ENCODE measurements around the gene RTKN.
A peak's percentile ranks its signal among the peaks of the same experiment; 100 is the strongest.

RTKN gene

GRCh38 chr2:74417763-74418162 is 24.0 kb downstream of the RTKN start:
- ChIA-PET POLR2A (interaction anchor here (0.6 kb wide), 1 partner anchor 12 kb away, joined by 4 read pairs; no protein-coding TSS in a partner anchor), CTCF (interaction anchor here (1.1 to 1.6 kb wide), 3 partner anchors 10 to 167 kb away, joined by 3 to 5 read pairs (median 3); no protein-coding TSS in a partner anchor)
- DNase-seq (ENCODE audit: extremely low spot score): no peak
- TF ChIP-seq, protein P1, sequence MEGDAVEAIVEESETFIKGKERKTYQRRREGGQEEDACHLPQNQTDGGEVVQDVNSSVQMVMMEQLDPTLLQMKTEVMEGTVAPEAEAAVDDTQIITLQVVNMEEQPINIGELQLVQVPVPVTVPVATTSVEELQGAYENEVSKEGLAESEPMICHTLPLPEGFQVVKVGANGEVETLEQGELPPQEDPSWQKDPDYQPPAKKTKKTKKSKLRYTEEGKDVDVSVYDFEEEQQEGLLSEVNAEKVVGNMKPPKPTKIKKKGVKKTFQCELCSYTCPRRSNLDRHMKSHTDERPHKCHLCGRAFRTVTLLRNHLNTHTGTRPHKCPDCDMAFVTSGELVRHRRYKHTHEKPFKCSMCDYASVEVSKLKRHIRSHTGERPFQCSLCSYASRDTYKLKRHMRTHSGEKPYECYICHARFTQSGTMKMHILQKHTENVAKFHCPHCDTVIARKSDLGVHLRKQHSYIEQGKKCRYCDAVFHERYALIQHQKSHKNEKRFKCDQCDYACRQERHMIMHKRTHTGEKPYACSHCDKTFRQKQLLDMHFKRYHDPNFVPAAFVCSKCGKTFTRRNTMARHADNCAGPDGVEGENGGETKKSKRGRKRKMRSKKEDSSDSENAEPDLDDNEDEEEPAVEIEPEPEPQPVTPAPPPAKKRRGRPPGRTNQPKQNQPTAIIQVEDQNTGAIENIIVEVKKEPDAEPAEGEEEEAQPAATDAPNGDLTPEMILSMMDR (IDR thresholded peaks at IDR 0.05; ENCODE audit: control extremely low read depth, extremely low read depth, low read depth, missing control alignments): no peak

GRCh38 chr2:74417197-74417596 is 24.5 kb downstream of the RTKN start:
- CTCF ChIA-PET: interaction anchor here (1.6 kb wide), 1 partner anchor 11 kb away, joined by 5 read pairs; no protein-coding TSS in a partner anchor
- no peak for DNase-seq (ENCODE audit: extremely low spot score)
- POLR2A ChIA-PET: no interaction called here
- TF ChIP-seq, protein P1 (IDR thresholded peaks at IDR 0.05; ENCODE audit: control extremely low read depth, extremely low read depth, low read depth, missing control alignments): no peak

DNA sequence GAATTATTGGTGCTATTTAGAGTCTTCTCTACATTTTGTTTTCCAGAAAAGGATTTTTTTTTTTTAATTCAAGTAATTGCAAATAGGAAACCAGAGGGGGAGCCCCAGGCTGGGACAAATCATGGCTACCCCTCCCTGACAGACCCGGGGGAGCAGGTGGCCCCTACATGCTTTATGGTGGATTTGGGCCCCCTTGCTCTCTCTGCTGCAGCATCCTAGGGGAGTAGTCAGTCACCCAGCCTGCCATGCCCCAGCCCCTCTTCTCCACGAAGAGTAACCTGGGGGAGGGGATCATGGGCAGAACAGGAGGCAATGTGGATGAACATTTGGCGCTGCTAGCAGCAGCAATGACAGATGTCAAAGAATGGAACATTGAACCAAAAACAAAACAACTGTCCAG is 25.0 kb downstream of the RTKN start:
- CTCF ChIA-PET: interaction anchor here (1.6 to 2.7 kb wide), 3 partner anchors 11 to 25 kb away, joined by 5 to 7 read pairs (median 6); no protein-coding TSS in a partner anchor
- TF ChIP-seq, protein P1 (IDR thresholded peaks at IDR 0.05; ENCODE audit: control extremely low read depth, extremely low read depth, low read depth, missing control alignments): no peak
- POLR2A ChIA-PET: no interaction called here
- no peak for DNase-seq (ENCODE audit: extremely low spot score)

GRCh38 chr2:74415762-74416395 is 25.9 kb downstream of the RTKN start:
- ChIA-PET POLR2A (interaction anchor here (0.6 kb wide), 1 partner anchor 10 kb away, joined by 3 read pairs; no protein-coding TSS in a partner anchor), CTCF (interaction anchor here (2.4 to 3.6 kb wide), 3 partner anchors 10 to 24 kb away, joined by 6 to 22 read pairs (median 7); no protein-coding TSS in a partner anchor)
- TF ChIP-seq, protein P1 (IDR thresholded peaks at IDR 0.05; ENCODE audit: control extremely low read depth, extremely low read depth, low read depth, missing control alignments): no peak
- DNase-seq (ENCODE audit: extremely low spot score): no peak

DNA sequence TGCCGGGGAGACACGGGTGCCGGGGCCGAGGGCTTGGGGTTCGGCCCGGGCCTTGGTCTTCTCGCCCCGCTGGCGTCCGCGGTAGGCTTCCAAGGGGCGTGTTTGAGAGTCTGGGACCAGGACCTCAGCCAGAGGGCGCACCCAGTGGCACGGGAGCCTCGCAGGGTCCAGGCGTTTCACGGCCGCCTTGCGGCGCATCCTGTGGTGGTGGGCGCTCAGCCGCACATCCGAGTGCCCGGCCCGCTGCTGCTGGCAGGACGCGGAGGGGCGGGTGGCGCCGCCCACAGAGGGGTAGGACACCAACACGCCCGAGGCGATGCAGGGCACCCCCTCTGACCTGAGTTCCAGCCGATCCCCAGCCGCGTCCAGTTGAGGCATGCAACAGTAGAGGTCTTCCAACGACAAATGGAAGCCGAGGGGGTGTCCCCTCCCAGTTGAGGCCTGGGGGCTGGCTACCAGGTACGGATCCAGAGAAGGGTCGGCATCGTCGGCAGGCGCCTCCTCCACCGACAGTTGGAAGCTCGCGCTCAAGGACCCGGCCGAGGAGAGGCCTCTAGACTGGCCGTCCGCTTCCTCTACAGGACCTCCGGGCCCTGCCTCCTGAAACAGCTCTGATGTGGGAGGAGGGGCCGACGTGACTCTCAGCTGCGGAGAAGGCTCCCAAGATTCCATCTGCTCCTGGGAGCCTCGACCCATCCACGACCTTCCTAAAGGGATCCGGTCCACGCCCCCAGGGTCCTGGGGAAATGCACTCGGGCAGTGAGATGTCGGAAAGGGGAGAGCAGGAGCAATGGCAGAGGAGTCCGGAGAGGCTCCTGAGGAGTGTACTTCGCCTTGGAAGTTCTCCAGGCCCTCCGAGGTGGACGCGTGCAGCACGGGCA is 26.6 kb downstream of the RTKN start:
- TF ChIP-seq, protein P1 (IDR thresholded peaks at IDR 0.05; ENCODE audit: control extremely low read depth, extremely low read depth, low read depth, missing control alignments): peak; percentile 23
- POLR2A ChIA-PET: interaction anchor here (0.6 kb wide), 1 partner anchor 9 kb away, joined by 3 read pairs; no protein-coding TSS in a partner anchor
- CTCF ChIA-PET: interaction anchor here (2.4 to 3.6 kb wide), 3 partner anchors 9 to 23 kb away, joined by 6 to 22 read pairs (median 7); no protein-coding TSS in a partner anchor
- peak; percentile 51 for DNase-seq (ENCODE audit: extremely low spot score)

GRCh38 chr2:74414441-74414840 is 27.3 kb downstream of the RTKN start:
- CTCF ChIA-PET: interaction anchor here (2.4 to 3.6 kb wide), 3 partner anchors 9 to 23 kb away, joined by 6 to 22 read pairs (median 7); no protein-coding TSS in a partner anchor
- no peak for DNase-seq (ENCODE audit: extremely low spot score)
- TF ChIP-seq, protein P1 (IDR thresholded peaks at IDR 0.05; ENCODE audit: control extremely low read depth, extremely low read depth, low read depth, missing control alignments): no peak
- POLR2A ChIA-PET: no interaction called here

All from GM10248 (cell line).